Stimulated activated CD4-positive, alpha-beta T cell treated with anti-CD3 and anti-CD28 coated beads, Interleukin-1b, Interleukin-23, amount 100 ng/mL, for 24 hours (primary cell): ENCODE measurements around the gene RAB13.

Experiments
- DNase-seq, 4 experiments: peaks; one replicate each; pipeline ENCODE4 v3.0.0-alpha.2; 2020; ENCODE audit warnings: low read depth in 4 of 4, low spot score in 1 of 4

The RAB13 gene

GRCh38 chr1:153934746-153935145, 51.4 kb downstream of the RAB13 start:
- no peak for DNase-seq

DNA sequence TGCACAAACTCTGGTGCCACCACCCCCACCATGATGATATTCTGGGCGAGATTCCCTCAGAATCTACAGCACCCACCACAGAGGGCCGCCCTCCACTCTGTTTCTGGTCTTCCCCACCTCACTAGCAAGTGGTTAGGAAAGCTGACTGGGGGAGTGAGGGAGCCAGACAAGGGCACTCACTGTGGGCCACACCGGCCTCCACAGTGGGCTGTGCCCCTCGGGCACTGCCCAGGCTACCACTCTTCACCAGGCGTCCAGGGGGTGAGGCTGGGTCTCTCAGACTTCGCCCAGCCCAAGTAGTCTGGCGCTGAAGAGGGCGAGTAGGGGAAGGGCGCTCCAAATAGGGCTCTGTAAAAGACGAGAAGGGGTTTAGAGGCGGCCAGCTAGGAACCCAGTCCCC, 52.2 kb downstream of the RAB13 start:
- no peak for DNase-seq

GRCh38 chr1:153933430-153933829, 52.7 kb downstream of the RAB13 start:
- DNase-seq: no peak

DNA sequence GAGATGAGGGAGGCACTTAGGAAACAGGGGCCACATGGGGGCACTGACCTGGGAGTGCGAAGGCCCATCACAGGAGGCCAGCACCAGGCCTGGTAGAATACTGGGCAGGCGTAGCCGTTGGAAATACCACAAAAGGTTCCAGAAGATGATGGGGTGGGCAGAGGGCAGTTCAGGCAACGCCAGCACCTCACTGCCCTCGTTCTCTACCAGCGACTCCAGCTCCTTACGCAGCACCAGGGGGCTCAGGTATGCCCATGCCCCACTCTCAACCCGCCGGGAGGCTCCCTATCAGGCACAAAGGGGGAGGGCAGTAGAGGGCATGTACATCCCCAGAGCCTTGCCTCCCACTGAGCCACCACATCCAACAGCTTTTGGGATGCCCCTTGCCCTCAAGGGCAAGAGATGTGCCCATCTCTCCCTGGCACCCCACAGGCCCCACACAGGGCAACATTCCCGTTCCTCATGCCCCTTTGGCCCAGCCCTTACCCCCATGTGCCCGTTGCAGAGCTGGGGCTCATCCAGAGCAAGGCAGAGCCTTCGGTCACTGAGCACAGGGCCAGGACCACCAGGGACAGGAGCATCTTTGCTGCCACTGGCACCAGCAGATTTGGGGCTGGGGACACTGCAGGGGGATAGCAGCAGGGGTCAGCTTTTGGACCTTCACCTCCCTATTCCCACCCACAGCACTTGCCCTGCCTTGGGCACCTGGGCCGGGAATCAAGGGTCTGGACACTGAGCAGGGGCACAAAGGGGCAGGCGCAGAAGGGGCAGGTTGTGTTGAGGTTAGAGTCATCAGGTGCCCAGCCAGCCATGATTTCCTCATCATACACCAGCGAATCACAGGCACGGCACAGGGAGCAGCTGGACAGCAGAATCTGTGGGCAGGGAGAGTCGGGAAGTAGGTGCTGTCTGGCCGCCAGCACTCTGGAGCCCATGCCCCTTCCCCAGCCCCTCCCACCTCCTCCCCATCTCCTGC, 53.7 kb downstream of the RAB13 start:
- DNase-seq: no peak
